T-helper 17 cell (primary cell): Measurements from ENCODE around the gene SPAG8. TPM values are rescaled to one million over a fixed set of nuclear protein-coding genes. Genes with fewer than 3 reads are reported as not detected.
A peak's percentile ranks its signal among the peaks of the same experiment; 100 is the strongest.

Source experiments
- ATAC-seq: fragments of 150-1000 bp; cut with Tn5 transposase; 2 replicates; pipeline ENCODE4 v1.10.0; 2021; ENCODE audit warnings: mild to moderate bottlenecking, moderate library complexity
- DNase-seq, 3 donors: peaks; one replicate each; pipeline versions ENCODE4 v3.0.0 to v3.0.0-alpha.2; 2020 to 2021
- H3K9me3 ChIP-seq: one replicate; pipeline ENCODE4 v1.7.0; 2013; ENCODE audit warnings: low read length, mild to moderate bottlenecking; ENCODE audit not compliant: control insufficient read depth, poor library complexity, severe bottlenecking
- H3K27ac Mint-ChIP-seq: one replicate; pipeline ENCODE4 v1.8.0; 2022; ENCODE audit warnings: mild to moderate bottlenecking, moderate library complexity, mixed read lengths
- H3K27me3 Mint-ChIP-seq: one replicate; pipeline ENCODE4 v1.8.0; 2022; ENCODE audit warnings: mixed read lengths
- H3K36me3 Mint-ChIP-seq: one replicate; pipeline ENCODE4 v1.8.0; 2022; ENCODE audit warnings: low read depth, mixed read lengths
- H3K4me1 Mint-ChIP-seq: one replicate; pipeline ENCODE4 v1.8.0; 2022; ENCODE audit warnings: mild to moderate bottlenecking, mixed read lengths
- H3K4me3 Mint-ChIP-seq: one replicate; pipeline ENCODE4 v1.8.0; 2022; ENCODE audit warnings: mild to moderate bottlenecking, moderate library complexity, mixed read lengths
- total RNA-seq, 4 donors: library from RNA in 2 of 4; stranded (reverse) in 2 of 4; gene quantifications; one replicate each; pipeline ENCODE4 v1.2.3 and lab custom pipeline; 2022 to 2026

Gene SPAG8, protein sequence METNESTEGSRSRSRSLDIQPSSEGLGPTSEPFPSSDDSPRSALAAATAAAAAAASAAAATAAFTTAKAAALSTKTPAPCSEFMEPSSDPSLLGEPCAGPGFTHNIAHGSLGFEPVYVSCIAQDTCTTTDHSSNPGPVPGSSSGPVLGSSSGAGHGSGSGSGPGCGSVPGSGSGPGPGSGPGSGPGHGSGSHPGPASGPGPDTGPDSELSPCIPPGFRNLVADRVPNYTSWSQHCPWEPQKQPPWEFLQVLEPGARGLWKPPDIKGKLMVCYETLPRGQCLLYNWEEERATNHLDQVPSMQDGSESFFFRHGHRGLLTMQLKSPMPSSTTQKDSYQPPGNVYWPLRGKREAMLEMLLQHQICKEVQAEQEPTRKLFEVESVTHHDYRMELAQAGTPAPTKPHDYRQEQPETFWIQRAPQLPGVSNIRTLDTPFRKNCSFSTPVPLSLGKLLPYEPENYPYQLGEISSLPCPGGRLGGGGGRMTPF
- total RNA-seq (under 1 TPM; 0.81 to 0.97 TPM), total RNA-seq (lab: John Stamatoyannopoulos, UW) (1.4 to 2.0 reads per million in 2 donors)

DNA sequence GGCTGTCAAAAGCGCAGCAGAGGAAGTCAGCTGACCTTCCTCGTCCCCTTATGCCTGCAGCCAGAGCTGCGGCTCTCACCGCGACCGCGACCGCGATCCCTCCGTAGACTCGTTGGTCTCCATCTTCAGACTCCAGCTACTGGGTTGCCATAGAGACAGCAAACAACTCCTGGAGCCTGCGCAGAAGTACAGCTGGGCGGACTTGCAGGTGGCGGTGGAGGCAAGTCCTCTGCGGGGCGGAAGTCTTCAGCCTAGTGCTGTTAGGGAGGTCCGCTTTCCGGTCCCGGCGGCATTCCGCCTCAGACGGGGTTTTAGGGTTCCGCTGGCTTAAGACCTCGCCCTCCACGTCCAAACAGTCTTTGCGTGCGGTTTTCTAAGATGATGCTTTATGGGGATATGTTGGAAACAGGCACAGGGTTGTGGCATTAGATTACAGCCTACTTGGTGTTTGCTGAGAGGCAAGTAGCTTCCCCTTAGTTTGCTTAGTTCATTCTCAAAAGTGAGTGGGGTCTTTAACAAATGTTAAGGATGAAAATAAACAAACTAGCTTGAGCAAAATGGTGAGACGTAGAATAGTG lies at the start of gene SPAG8:
Gene SPAG8 (minus strand): TSS at position 238 of the 578 bp plus-strand sequence. CDS start 115 bp downstream, at position 123.
- ATAC-seq = peak; percentile 69
- Mint-ChIP-seq H3K36me3 (no peaks in the 10 kb centered on the region), H3K4me1 (peaks cover 23% of the 10 kb centered on the region), H3K4me3 (peak within 1 kb of the TSS; percentile 89), H3K27ac (peak within 1 kb of the TSS; percentile 94), H3K27me3 (no peaks in the 10 kb centered on the region)
- H3K9me3 ChIP-seq = no peaks in the 10 kb centered on the region
- DNase-seq = peak; percentile 84 to 95 (median 92)

GRCh38 chr9:35861161-35861897 lies 49.3 kb upstream of the SPAG8 start:
- Mint-ChIP-seq H3K27me3 (peaks cover 34% of the 10 kb centered on the region), H3K27ac (no peak overlapping the region), H3K4me3 (peak overlapping the region; percentile 10), H3K4me1 (peaks cover 16% of the 10 kb centered on the region), H3K36me3 (peaks cover 3% of the 10 kb centered on the region)
- ATAC-seq (no peak), DNase-seq (no peak)
- H3K9me3 ChIP-seq = no peaks in the 10 kb centered on the region

DNA sequence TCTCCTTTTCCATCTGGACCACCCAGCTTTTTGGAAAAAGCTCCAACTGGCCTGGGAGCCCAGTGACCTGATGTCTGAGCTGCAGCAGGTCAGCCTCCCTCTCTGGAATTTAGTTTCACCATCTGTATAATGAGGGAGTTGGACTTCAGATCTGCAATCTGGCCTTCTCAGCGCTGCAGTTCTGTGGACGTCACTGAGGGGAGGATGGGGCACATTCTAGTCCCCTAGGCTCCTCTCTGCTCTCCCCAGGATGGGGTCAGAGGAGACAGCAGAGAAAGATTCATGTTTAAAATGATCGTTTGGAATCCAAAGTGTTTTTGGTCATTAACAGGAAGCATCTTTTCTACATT lies 47.9 kb upstream of the SPAG8 start:
- H3K27me3 Mint-ChIP-seq = peaks cover 45% of the 10 kb centered on the region
- no peaks in the 10 kb centered on the region for H3K9me3 ChIP-seq
- H3K27ac Mint-ChIP-seq = no peak overlapping the region
- peaks cover 3% of the 10 kb centered on the region for H3K36me3 Mint-ChIP-seq
- DNase-seq = no peak
- H3K4me1 Mint-ChIP-seq = peaks cover 18% of the 10 kb centered on the region
- H3K4me3 Mint-ChIP-seq = no peak overlapping the region
- no peak for ATAC-seq

GRCh38 chr9:35859310-35859989 lies 47.4 kb upstream of the SPAG8 start:
- peaks cover 41% of the 10 kb centered on the region for H3K27me3 Mint-ChIP-seq
- H3K9me3 ChIP-seq = no peaks in the 10 kb centered on the region
- no peak overlapping the region for H3K27ac Mint-ChIP-seq
- no peak overlapping the region for H3K4me3 Mint-ChIP-seq
- DNase-seq = no peak
- peaks cover 18% of the 10 kb centered on the region for H3K4me1 Mint-ChIP-seq
- H3K36me3 Mint-ChIP-seq = peaks cover 3% of the 10 kb centered on the region
- ATAC-seq = peak; percentile 44

DNA sequence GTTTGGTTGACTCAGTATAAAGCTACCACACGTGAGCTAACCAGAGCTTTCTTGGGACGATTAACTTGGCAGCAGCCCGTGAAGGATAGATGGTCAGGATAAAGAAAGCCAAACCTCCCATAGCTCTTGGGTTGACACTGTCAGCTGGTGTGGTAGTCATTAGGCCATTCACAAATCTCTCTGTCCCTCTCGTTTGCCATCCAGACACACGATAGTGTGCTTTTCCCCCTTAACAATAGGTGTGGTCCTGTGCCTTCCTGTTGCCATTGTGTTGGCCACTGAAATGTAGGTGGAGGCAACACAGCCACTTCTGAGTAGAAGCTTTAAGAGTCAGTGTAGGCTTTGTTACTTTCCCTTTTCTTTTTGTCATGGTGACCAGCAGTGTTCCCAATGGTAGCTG lies 46.4 kb upstream of the SPAG8 start:
- Mint-ChIP-seq H3K4me3 (no peak overlapping the region), H3K4me1 (peaks cover 18% of the 10 kb centered on the region), H3K36me3 (peaks cover 3% of the 10 kb centered on the region), H3K27me3 (peaks cover 36% of the 10 kb centered on the region), H3K27ac (no peak overlapping the region)
- no peak for DNase-seq
- no peak for ATAC-seq
- H3K9me3 ChIP-seq = no peaks in the 10 kb centered on the region

GRCh38 chr9:35856882-35857281 lies 44.8 kb upstream of the SPAG8 start:
- Mint-ChIP-seq H3K27me3 (peaks cover 24% of the 10 kb centered on the region), H3K36me3 (peaks cover 3% of the 10 kb centered on the region), H3K4me1 (peaks cover 18% of the 10 kb centered on the region), H3K4me3 (no peak overlapping the region), H3K27ac (no peak overlapping the region)
- ATAC-seq (no peak), DNase-seq (no peak)
- no peaks in the 10 kb centered on the region for H3K9me3 ChIP-seq

GRCh38 chr9:35856206-35856605 lies 44.1 kb upstream of the SPAG8 start:
- Mint-ChIP-seq H3K27ac (no peak overlapping the region), H3K36me3 (peaks cover under 1% of the 10 kb centered on the region), H3K4me1 (peaks cover 18% of the 10 kb centered on the region), H3K4me3 (peak overlapping the region; percentile 19), H3K27me3 (peaks cover 17% of the 10 kb centered on the region)
- DNase-seq (no peak), ATAC-seq (no peak)
- H3K9me3 ChIP-seq = no peaks in the 10 kb centered on the region

GRCh38 chr9:35854091-35854762 lies 42.2 kb upstream of the SPAG8 start:
- ATAC-seq (no peak), DNase-seq (no peak)
- H3K4me1 Mint-ChIP-seq = peaks cover 15% of the 10 kb centered on the region
- no peaks in the 10 kb centered on the region for H3K36me3 Mint-ChIP-seq
- H3K9me3 ChIP-seq = no peaks in the 10 kb centered on the region
- H3K4me3 Mint-ChIP-seq = no peak overlapping the region
- H3K27me3 Mint-ChIP-seq = peaks cover 17% of the 10 kb centered on the region
- H3K27ac Mint-ChIP-seq = no peak overlapping the region

DNA sequence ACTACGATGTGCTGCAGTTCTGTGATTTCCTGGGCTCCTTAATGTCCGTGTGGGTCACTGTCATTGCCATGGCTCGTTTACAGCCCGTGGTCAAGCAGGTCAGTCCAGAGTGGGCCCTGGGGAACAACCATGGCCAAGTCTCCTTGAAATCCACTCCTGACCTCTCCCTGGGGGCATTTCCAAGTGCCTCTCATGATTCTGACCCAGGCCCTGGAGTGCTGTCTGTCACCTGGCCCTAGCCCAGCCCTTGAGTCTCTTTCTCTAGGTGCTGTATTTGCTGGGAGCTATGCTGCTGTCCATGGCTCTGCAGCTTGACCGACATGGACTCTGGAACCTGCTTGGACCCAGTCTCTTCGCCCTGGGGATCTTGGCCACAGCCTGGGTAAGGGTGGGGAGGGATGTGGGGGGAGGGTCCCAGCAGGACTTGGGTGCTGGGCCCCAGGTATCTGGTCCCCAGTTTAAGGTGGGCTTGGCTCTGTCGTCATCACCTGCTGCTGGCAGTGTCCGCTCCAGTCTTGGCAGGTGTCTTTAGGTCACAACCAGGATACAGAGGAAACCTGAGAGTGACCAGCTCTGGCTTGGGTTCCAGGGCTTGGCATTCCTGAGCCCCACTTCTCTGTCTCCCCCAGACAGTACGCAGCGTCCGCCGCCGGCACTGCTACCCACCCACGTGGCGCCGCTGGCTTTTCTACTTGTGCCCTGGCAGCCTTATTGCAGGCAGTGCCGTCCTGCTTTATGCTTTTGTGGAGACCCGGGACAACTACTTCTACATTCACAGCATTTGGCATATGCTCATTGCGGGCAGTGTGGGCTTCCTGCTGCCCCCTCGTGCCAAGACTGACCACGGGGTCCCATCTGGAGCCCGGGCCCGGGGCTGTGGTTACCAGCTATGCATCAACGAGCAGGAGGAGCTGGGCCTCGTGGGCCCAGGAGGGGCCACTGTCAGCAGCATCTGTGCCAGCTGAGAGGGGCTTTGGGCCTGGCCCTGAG lies 41.1 kb upstream of the SPAG8 start:
- H3K4me3 Mint-ChIP-seq = no peak overlapping the region
- H3K27ac Mint-ChIP-seq = peak overlapping the region; percentile 75
- no peak for ATAC-seq
- peaks cover 17% of the 10 kb centered on the region for H3K27me3 Mint-ChIP-seq
- peaks cover 6% of the 10 kb centered on the region for H3K4me1 Mint-ChIP-seq
- H3K36me3 Mint-ChIP-seq = no peaks in the 10 kb centered on the region
- DNase-seq = no peak
- no peaks in the 10 kb centered on the region for H3K9me3 ChIP-seq

- no peak overlapping the region for H3K4me3 Mint-ChIP-seq
- no peak for DNase-seq
- ATAC-seq = no peak
- no peaks in the 10 kb centered on the region for H3K9me3 ChIP-seq
- H3K27me3 Mint-ChIP-seq = peaks cover 17% of the 10 kb centered on the region
- H3K36me3 Mint-ChIP-seq = peaks cover 2% of the 10 kb centered on the region
- H3K4me1 Mint-ChIP-seq = peaks cover 10% of the 10 kb centered on the region
- peak overlapping the region; percentile 75 for H3K27ac Mint-ChIP-seq
Measured at GRCh38 chr9:35852267-35852815, 40.3 kb upstream of the SPAG8 start.

GRCh38 chr9:35847792-35848572 lies 35.9 kb upstream of the SPAG8 start:
- peaks cover 4% of the 10 kb centered on the region for H3K36me3 Mint-ChIP-seq
- ATAC-seq (no peak), DNase-seq (no peak)
- no peak overlapping the region for H3K4me3 Mint-ChIP-seq
- peak overlapping the region; percentile 68 for H3K27ac Mint-ChIP-seq
- H3K9me3 ChIP-seq = no peaks in the 10 kb centered on the region
- H3K4me1 Mint-ChIP-seq = peaks cover 19% of the 10 kb centered on the region
- no peaks in the 10 kb centered on the region for H3K27me3 Mint-ChIP-seq
